Mononuclear cell (primary cell): ENCODE data around the gene TAL2. TPM values are rescaled to one million over a fixed set of nuclear protein-coding genes. Genes with fewer than 3 reads are reported as not detected.

Source experiments
- H3K27me3 ChIP-seq: 2 replicates; pipeline ENCODE4 v1.6.0; 2011; ENCODE audit warnings: low read length, control low read depth; ENCODE audit not compliant: insufficient read depth
- H3K4me1 ChIP-seq: 2 replicates; pipeline ENCODE4 v1.5.1; 2011; ENCODE audit warnings: mild to moderate bottlenecking, low read length, control low read depth; ENCODE audit not compliant: insufficient read depth
- H3K4me3 ChIP-seq: 2 replicates; pipeline ENCODE4 v1.5.1; 2011; ENCODE audit warnings: mild to moderate bottlenecking, low read length, moderate library complexity
- H3K9me3 ChIP-seq: 2 replicates; pipeline ENCODE4 v1.5.1; 2011; ENCODE audit warnings: low read depth, mild to moderate bottlenecking, control low read depth, low read length
- total RNA-seq: library from RNA; depleted of rRNA; stranded (reverse); fragments of >200 nt; gene quantifications from one replicate; pipeline ENCODE4 v1.2.3, GENCODE V29; 2012

Gene TAL2
- total RNA-seq, 1 donor = not detected

- peaks cover 19% of the 10 kb centered on the region for H3K27me3 ChIP-seq
- H3K9me3 ChIP-seq = no peaks in the 10 kb centered on the region
- H3K4me1 ChIP-seq = peaks cover 12% of the 10 kb centered on the region
- H3K4me3 ChIP-seq = no peak overlapping the region
Observed at GRCh38 chr9:105661011-105661410, 1.2 kb upstream of the TAL2 start.

- H3K27me3 ChIP-seq = peaks cover 2% of the 10 kb centered on the region
- H3K4me3 ChIP-seq = no peak overlapping the region
- H3K4me1 ChIP-seq = peaks cover 5% of the 10 kb centered on the region
- no peaks in the 10 kb centered on the region for H3K9me3 ChIP-seq
Observed at GRCh38 chr9:105663914-105664313, 1.7 kb downstream of the TAL2 start.

GRCh38 chr9:105667867-105668266 lies 5.6 kb downstream of the TAL2 start:
- no peaks in the 10 kb centered on the region for H3K9me3 ChIP-seq
- H3K27me3 ChIP-seq = no peaks in the 10 kb centered on the region
- peaks cover 4% of the 10 kb centered on the region for H3K4me1 ChIP-seq
- no peak overlapping the region for H3K4me3 ChIP-seq

GRCh38 chr9:105670315-105670714 lies 8.1 kb downstream of the TAL2 start:
- Histone ChIP-seq H3K27me3 (no peaks in the 10 kb centered on the region), H3K4me1 (peaks cover 9% of the 10 kb centered on the region), H3K9me3 (no peaks in the 10 kb centered on the region), H3K4me3 (no peak overlapping the region)

- Histone ChIP-seq H3K9me3 (no peaks in the 10 kb centered on the region), H3K27me3 (no peaks in the 10 kb centered on the region), H3K4me3 (no peak overlapping the region), H3K4me1 (peaks cover 9% of the 10 kb centered on the region)
Observed at GRCh38 chr9:105670775-105671174, 8.5 kb downstream of the TAL2 start.

- Histone ChIP-seq H3K27me3 (no peaks in the 10 kb centered on the region), H3K4me3 (no peak overlapping the region), H3K9me3 (no peaks in the 10 kb centered on the region), H3K4me1 (peaks cover 9% of the 10 kb centered on the region)
Observed at GRCh38 chr9:105672711-105673234, 10.5 kb downstream of the TAL2 start.

GRCh38 chr9:105673850-105674387 lies 11.7 kb downstream of the TAL2 start:
- H3K9me3 ChIP-seq = no peaks in the 10 kb centered on the region
- H3K27me3 ChIP-seq = no peaks in the 10 kb centered on the region
- H3K4me3 ChIP-seq = no peak overlapping the region
- peaks cover 9% of the 10 kb centered on the region for H3K4me1 ChIP-seq

GRCh38 chr9:105676351-105676923 lies 14.2 kb downstream of the TAL2 start:
- Histone ChIP-seq H3K27me3 (no peaks in the 10 kb centered on the region), H3K9me3 (no peaks in the 10 kb centered on the region), H3K4me3 (no peak overlapping the region), H3K4me1 (peaks cover 9% of the 10 kb centered on the region)

GRCh38 chr9:105678163-105678562 lies 15.9 kb downstream of the TAL2 start:
- no peaks in the 10 kb centered on the region for H3K9me3 ChIP-seq
- H3K27me3 ChIP-seq = no peaks in the 10 kb centered on the region
- H3K4me1 ChIP-seq = peaks cover 5% of the 10 kb centered on the region
- no peak overlapping the region for H3K4me3 ChIP-seq

- Histone ChIP-seq H3K27me3 (no peaks in the 10 kb centered on the region), H3K4me3 (no peak overlapping the region), H3K4me1 (peaks cover 3% of the 10 kb centered on the region), H3K9me3 (no peaks in the 10 kb centered on the region)
Observed at GRCh38 chr9:105678781-105679180, 16.5 kb downstream of the TAL2 start.

- Histone ChIP-seq H3K4me3 (no peak overlapping the region), H3K27me3 (no peaks in the 10 kb centered on the region), H3K4me1 (no peaks in the 10 kb centered on the region), H3K9me3 (no peaks in the 10 kb centered on the region)
Observed at GRCh38 chr9:105679257-105680022, 17.2 kb downstream of the TAL2 start.

- no peaks in the 10 kb centered on the region for H3K4me1 ChIP-seq
- no peaks in the 10 kb centered on the region for H3K9me3 ChIP-seq
- H3K4me3 ChIP-seq = no peak overlapping the region
- H3K27me3 ChIP-seq = no peaks in the 10 kb centered on the region
Observed at GRCh38 chr9:105681313-105681712, 19.1 kb downstream of the TAL2 start.

GRCh38 chr9:105681724-105682123 lies 19.5 kb downstream of the TAL2 start:
- no peaks in the 10 kb centered on the region for H3K9me3 ChIP-seq
- H3K4me1 ChIP-seq = no peaks in the 10 kb centered on the region
- no peak overlapping the region for H3K4me3 ChIP-seq
- H3K27me3 ChIP-seq = no peaks in the 10 kb centered on the region

GRCh38 chr9:105683688-105684275 lies 21.5 kb downstream of the TAL2 start:
- Histone ChIP-seq H3K9me3 (no peaks in the 10 kb centered on the region), H3K4me1 (no peaks in the 10 kb centered on the region), H3K4me3 (no peak overlapping the region), H3K27me3 (no peaks in the 10 kb centered on the region)

GRCh38 chr9:105686936-105687335 lies 24.7 kb downstream of the TAL2 start:
- no peaks in the 10 kb centered on the region for H3K4me1 ChIP-seq
- H3K9me3 ChIP-seq = no peaks in the 10 kb centered on the region
- H3K4me3 ChIP-seq = no peak overlapping the region
- H3K27me3 ChIP-seq = peaks cover 2% of the 10 kb centered on the region
